Upper lobe of left lung (tissue), 6 donors: ENCODE measurements around the gene PIGL. TPM values are rescaled to one million over a fixed set of nuclear protein-coding genes. Genes with fewer than 3 reads are reported as not detected.
"Not testable (repeated sequence)": the region's sequence is repeated elsewhere in the genome, so short reads cannot be mapped to it uniquely, and the experiment has no call there.

Experiments
- ATAC-seq, 2 donors: fragments of 200-7000 bp; cut with Tn5 transposase; one replicate each; pipeline ENCODE4 v1.9.1; 2022; ENCODE audit warnings: mild to moderate bottlenecking in 2 of 2, moderate library complexity in 2 of 2; ENCODE audit not compliant: low FRiP score in 2 of 2
- DNase-seq, 2 donors: peaks; one replicate each; pipeline ENCODE4 v3.0.0-alpha.2; 2019 to 2020
- H3K27ac ChIP-seq, 4 donors: fragments of 200-600 bp; sonication (generic); one replicate each; pipeline ENCODE4 v1.5.1; 2016 to 2019
- H3K27me3 ChIP-seq, 4 donors: fragments of 200-600 bp; sonication (generic); one replicate each; pipeline ENCODE4 v1.5.1; 2017 to 2019
- H3K36me3 ChIP-seq, 4 donors: fragments of 200-600 bp; sonication (generic); one replicate each; pipeline ENCODE4 v1.5.1; 2016 to 2019
- H3K4me1 ChIP-seq, 4 donors: fragments of 200-600 bp; sonication (generic); one replicate each; pipeline ENCODE4 v1.5.1; 2018 to 2019
- H3K4me3 ChIP-seq, 4 donors: fragments of 200-600 bp; sonication (generic); one replicate each; pipeline ENCODE4 v1.5.1; 2017 to 2019; ENCODE audit warnings: mild to moderate bottlenecking in 2 of 4, moderate library complexity in 1 of 4
- H3K9me3 ChIP-seq, 4 donors: fragments of 200-600 bp; sonication (generic); one replicate each; pipeline ENCODE4 v1.5.1; 2018 to 2019
- EP300 ChIP-seq, 4 donors: sonication (generic); formaldehyde crosslinking; IDR thresholded peaks; one replicate each; pipeline ENCODE4 v1.5.1; 2017; ENCODE audit warnings: antibody characterized with exemption in 4 of 4, control low read depth in 2 of 4
- POLR2A ChIP-seq, 4 donors: fragments of 450-650 bp; IDR thresholded peaks; one replicate each; pipeline ENCODE4 v1.5.1; 2016 to 2017; ENCODE audit warnings: antibody characterized with exemption in 4 of 4, mild to moderate bottlenecking in 2 of 4
- POLR2AphosphoS5 ChIP-seq, 2 donors: sonication (generic); formaldehyde crosslinking; IDR thresholded peaks; one replicate each; pipeline ENCODE4 v1.5.1; 2017; ENCODE audit warnings: antibody characterized with exemption in 2 of 2
- WGBS, 2 donors: methylation state at CpG; one replicate each; pipeline ENCODE4 v1.1.5; 2017 to 2018; 5-methylcytosine and 5-hydroxymethylcytosine counted together
- total RNA-seq, 6 donors: library from RNA; depleted of rRNA in 4 of 6; stranded (reverse); fragments of >200 nt in 4 of 6; gene quantifications; one replicate each; pipeline versions ENCODE4 v1.1.0 to v1.2.1, GENCODE V29; 2016 to 2021
- TF ChIP-seq, protein P1 (sequence below), 6 experiments: fragments of 450-650 bp in 4 of 6; fragments of 200-600 bp in 2 of 6; sonication (generic) in 2 of 6; IDR thresholded peaks; one replicate each; pipeline ENCODE4 v1.5.1; 2016 to 2019; ENCODE audit warnings: antibody characterized with exemption in 6 of 6
- donor health status: DM: no; HTN: no; CAD: no; lungs with moderate emphysema.
- donor health status: DM: no; HTN: yes; CAD: no; lungs with severe emphysema.

The PIGL gene
- total RNA-seq, 6 donors from 2014 or later: 20.8 to 207 (median 53.1) TPM

GRCh38 chr17:16222406-16222805, 5.4 kb downstream of the PIGL start:
- H3K27me3 ChIP-seq: no peaks in the 10 kb centered on the region
- 96% methylated on average over 3 of the region's 3 CpGs for WGBS, 2 donors
- H3K9me3 ChIP-seq: no peaks in the 10 kb centered on the region
- ATAC-seq (no peak), DNase-seq (no peak)
- H3K4me3 ChIP-seq: no peak overlapping the region
- peaks cover 8 to 18% (median 11%) of the 10 kb centered on the region in 4 donors for H3K4me1 ChIP-seq
- TF ChIP-seq POLR2AphosphoS5 (IDR thresholded peaks at IDR 0.05): no peak
- TF ChIP-seq, protein P1, sequence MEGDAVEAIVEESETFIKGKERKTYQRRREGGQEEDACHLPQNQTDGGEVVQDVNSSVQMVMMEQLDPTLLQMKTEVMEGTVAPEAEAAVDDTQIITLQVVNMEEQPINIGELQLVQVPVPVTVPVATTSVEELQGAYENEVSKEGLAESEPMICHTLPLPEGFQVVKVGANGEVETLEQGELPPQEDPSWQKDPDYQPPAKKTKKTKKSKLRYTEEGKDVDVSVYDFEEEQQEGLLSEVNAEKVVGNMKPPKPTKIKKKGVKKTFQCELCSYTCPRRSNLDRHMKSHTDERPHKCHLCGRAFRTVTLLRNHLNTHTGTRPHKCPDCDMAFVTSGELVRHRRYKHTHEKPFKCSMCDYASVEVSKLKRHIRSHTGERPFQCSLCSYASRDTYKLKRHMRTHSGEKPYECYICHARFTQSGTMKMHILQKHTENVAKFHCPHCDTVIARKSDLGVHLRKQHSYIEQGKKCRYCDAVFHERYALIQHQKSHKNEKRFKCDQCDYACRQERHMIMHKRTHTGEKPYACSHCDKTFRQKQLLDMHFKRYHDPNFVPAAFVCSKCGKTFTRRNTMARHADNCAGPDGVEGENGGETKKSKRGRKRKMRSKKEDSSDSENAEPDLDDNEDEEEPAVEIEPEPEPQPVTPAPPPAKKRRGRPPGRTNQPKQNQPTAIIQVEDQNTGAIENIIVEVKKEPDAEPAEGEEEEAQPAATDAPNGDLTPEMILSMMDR (IDR thresholded peaks at IDR 0.05): no peak
- H3K36me3 ChIP-seq: no peaks in the 10 kb centered on the region
- no peak overlapping the region for H3K27ac ChIP-seq

- not testable (repeated sequence) for H3K27ac ChIP-seq, H3K4me1 ChIP-seq, H3K27me3 ChIP-seq, H3K9me3 ChIP-seq, DNase-seq, H3K4me3 ChIP-seq, ATAC-seq
- peaks cover 0 to 10% (median 0%) of the 10 kb centered on the region in 4 donors for H3K36me3 ChIP-seq
- 88 to 93% methylated on average over 8 of the region's 8 CpGs for WGBS, 2 donors
These were observed 13.0 kb downstream of the PIGL start for GRCh38 chr17:16229912-16230561.

DNA sequence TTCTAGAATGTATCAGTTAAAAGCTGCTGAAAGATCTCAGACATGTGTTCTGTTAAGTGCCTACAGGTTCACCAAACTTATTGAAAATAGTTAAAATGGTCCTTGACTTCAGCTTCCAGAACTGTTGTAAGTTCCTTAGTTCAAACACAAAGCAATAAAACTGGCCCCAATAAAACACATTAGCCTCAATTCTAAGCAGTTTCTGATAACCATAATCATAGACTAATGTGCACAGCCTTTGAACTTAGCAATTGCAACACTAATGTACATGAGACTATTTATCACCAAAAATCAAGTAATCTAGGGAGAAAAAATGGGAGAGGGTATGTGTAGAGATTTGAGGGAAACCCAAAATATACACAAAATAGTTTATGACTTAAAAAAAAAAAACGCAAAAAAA, 15.4 kb downstream of the PIGL start:
- Histone ChIP-seq H3K4me3 (no peak overlapping the region), H3K4me1 (no peaks in the 10 kb centered on the region), H3K9me3 (no peaks in the 10 kb centered on the region), H3K27ac (no peak overlapping the region), H3K36me3 (peaks cover 0 to 15% (median 0%) of the 10 kb centered on the region in 4 donors), H3K27me3 (no peaks in the 10 kb centered on the region)
- ATAC-seq: no peak
- TF ChIP-seq POLR2AphosphoS5 (IDR thresholded peaks at IDR 0.05) (no peak), POLR2A (IDR thresholded peaks at IDR 0.05) (no peak), EP300 (IDR thresholded peaks at IDR 0.05) (no peak)
- TF ChIP-seq, protein P1 (IDR thresholded peaks at IDR 0.05): no peak
- DNase-seq: no peak
- 92 to 95% methylated on average over 1 of the region's 1 CpG for WGBS, 2 donors

DNA sequence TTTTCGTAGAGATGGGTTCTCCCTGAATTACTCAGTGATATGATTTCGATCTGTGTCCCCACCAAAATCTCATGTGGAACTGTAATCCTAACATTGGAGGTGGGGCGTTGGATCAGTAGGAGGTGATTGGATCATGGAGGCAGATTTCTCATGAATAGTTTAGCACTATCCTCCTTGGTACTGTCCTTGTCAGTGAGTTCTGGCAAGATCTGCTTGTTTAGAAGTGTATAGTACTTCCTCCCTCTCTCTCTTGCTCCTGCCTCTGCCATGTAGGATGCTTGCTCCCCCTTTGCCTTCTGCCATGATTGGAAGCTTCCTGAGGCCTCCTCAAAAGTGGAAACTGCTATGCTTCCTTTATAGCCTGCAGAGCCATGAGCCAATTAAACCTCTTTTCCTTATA, 22.9 kb downstream of the PIGL start:
- Histone ChIP-seq H3K4me3 (no peak overlapping the region), H3K4me1 (no peaks in the 10 kb centered on the region), H3K27ac (no peak overlapping the region), H3K9me3 (no peaks in the 10 kb centered on the region), H3K36me3 (peaks cover 0 to 5% (median 0%) of the 10 kb centered on the region in 4 donors), H3K27me3 (no peaks in the 10 kb centered on the region)
- TF ChIP-seq, protein P1 (IDR thresholded peaks at IDR 0.05): no peak
- TF ChIP-seq EP300 (IDR thresholded peaks at IDR 0.05) (no peak), POLR2A (IDR thresholded peaks at IDR 0.05) (no peak), POLR2AphosphoS5 (IDR thresholded peaks at IDR 0.05) (no peak)
- ATAC-seq (no peak), DNase-seq (no peak)
- 97 to 100% methylated on average over 3 of the region's 3 CpGs for WGBS, 2 donors

DNA sequence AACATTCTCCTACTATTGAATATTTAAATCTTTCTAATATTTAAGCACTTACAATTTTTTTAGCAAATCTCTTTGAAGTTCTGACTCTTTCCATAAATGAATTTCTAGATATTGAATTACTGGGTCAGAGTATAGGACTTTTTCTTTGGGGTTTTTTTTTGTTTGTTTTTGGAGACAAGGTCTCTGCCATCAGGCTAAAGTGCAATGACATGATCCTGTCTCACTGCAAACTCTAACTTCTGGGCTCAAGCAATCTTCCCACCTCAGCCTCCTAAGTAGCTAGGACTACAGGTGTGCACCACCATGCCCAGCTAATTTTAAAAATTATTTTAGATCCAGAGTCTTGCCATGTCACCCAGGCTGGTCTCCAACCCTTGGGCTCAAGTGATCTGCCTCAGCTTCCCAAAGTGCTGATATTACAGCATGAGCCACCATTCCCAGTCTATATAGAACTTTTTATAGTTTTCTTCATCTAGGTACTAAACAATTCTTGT, 24.9 kb downstream of the PIGL start:
- Histone ChIP-seq H3K27ac (no peak overlapping the region), H3K27me3 (no peaks in the 10 kb centered on the region), H3K36me3 (peaks cover 0 to under 1% (median 0%) of the 10 kb centered on the region in 4 donors), H3K4me3 (no peak overlapping the region), H3K4me1 (no peaks in the 10 kb centered on the region), H3K9me3 (no peaks in the 10 kb centered on the region)
- no peak for ATAC-seq
- no peak for TF ChIP-seq POLR2AphosphoS5 (IDR thresholded peaks at IDR 0.05)
- TF ChIP-seq, protein P1 (IDR thresholded peaks at IDR 0.05): no peak
- no peak for TF ChIP-seq EP300 (IDR thresholded peaks at IDR 0.05)
- TF ChIP-seq POLR2A (IDR thresholded peaks at IDR 0.05): no peak
- no peak for DNase-seq
